ENCODE data around the gene TBCK.

DNA sequence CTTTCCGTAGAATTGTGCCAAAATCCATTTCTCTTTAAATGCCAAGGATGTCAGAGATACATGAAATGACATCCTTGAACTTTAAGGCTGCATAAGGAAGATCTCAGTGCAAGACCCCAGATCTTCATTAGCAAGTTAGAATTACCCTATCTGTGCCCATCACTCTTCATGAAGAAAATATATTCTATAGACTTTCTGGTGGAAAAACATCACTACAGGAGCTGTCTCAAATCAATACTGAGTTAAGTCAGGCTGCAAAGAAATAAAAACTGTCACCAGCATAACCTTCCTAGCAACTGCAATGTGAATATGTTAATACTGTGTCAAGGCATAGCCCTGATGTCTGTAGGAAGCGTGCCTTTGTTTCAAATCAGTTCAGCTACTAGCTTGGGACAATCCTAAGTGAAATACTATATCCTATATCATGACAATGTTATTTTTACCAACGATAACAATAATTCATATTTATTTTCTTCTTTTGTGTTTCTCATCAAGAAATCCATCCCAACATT, 173.3 kb downstream of the TBCK start:
- TF ChIP-seq, protein P1, sequence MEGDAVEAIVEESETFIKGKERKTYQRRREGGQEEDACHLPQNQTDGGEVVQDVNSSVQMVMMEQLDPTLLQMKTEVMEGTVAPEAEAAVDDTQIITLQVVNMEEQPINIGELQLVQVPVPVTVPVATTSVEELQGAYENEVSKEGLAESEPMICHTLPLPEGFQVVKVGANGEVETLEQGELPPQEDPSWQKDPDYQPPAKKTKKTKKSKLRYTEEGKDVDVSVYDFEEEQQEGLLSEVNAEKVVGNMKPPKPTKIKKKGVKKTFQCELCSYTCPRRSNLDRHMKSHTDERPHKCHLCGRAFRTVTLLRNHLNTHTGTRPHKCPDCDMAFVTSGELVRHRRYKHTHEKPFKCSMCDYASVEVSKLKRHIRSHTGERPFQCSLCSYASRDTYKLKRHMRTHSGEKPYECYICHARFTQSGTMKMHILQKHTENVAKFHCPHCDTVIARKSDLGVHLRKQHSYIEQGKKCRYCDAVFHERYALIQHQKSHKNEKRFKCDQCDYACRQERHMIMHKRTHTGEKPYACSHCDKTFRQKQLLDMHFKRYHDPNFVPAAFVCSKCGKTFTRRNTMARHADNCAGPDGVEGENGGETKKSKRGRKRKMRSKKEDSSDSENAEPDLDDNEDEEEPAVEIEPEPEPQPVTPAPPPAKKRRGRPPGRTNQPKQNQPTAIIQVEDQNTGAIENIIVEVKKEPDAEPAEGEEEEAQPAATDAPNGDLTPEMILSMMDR (conservative IDR thresholded peaks at IDR 0.05; ENCODE audit: low read depth, low read length) = no peak
- no peak for TF ChIP-seq EZH2 (IDR thresholded peaks at IDR 0.05; ENCODE audit: low read length, unreplicated experiment)

All from PC-3 (cell line).